HG02763 (cell line): ENCODE results near the gene VCAM1.
"Not testable (repeated sequence)": the region's sequence is repeated elsewhere in the genome, so short reads cannot be mapped to it uniquely, and the experiment has no call there.

Experiments used
- ATAC-seq: cut with Tn5 transposase; IDR thresholded peaks from one replicate; pipeline ENCODE4 v1.9.1; 2021; ENCODE audit warnings: mild to moderate bottlenecking, moderate library complexity; ENCODE audit not compliant: unreplicated experiment

The VCAM1 gene, protein sequence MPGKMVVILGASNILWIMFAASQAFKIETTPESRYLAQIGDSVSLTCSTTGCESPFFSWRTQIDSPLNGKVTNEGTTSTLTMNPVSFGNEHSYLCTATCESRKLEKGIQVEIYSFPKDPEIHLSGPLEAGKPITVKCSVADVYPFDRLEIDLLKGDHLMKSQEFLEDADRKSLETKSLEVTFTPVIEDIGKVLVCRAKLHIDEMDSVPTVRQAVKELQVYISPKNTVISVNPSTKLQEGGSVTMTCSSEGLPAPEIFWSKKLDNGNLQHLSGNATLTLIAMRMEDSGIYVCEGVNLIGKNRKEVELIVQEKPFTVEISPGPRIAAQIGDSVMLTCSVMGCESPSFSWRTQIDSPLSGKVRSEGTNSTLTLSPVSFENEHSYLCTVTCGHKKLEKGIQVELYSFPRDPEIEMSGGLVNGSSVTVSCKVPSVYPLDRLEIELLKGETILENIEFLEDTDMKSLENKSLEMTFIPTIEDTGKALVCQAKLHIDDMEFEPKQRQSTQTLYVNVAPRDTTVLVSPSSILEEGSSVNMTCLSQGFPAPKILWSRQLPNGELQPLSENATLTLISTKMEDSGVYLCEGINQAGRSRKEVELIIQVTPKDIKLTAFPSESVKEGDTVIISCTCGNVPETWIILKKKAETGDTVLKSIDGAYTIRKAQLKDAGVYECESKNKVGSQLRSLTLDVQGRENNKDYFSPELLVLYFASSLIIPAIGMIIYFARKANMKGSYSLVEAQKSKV

DNA sequence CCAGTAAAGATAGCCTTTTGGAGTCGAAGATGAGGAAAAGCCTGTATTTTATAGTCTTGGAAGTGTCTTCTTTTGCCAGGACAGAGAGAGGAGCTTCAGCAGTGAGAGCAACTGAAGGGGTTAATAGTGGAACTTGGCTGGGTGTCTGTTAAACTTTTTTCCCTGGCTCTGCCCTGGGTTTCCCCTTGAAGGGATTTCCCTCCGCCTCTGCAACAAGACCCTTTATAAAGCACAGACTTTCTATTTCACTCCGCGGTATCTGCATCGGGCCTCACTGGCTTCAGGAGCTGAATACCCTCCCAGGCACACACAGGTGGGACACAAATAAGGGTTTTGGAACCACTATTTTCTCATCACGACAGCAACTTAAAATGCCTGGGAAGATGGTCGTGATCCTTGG is at the start of gene VCAM1:
VCAM1 (plus strand) TSS at position 253 of the 400 bp plus-strand sequence; CDS start at position 372, 119 bp downstream.
- ATAC-seq: peak; percentile 72

- ATAC-seq: no peak
Measured at GRCh38 chr1:100670083-100670482, 49.5 kb upstream of the VCAM1 start.

DNA sequence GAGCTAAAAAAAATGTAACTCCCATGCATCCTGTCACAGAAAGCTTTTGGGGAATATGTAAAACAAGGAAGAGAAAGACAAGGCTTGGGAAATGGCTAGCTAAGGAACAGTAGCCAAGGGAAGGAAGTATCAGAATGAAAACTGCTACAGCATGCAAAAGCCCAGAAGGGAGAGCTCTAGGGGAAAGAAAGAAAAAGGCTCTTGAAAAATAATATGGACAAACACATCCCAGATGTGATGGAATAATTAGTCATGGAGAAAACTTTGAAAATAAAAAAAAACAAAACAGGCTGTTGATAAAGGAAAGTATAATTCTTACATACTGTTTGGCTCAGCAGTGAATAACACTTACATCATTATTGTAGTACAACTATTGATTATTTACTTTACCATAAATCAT is 47.9 kb upstream of the VCAM1 start:
- no peak for ATAC-seq

- no peak for ATAC-seq
Measured at GRCh38 chr1:100683448-100684349, 35.8 kb upstream of the VCAM1 start.

GRCh38 chr1:100699744-100700143 is 19.8 kb upstream of the VCAM1 start:
- ATAC-seq: no peak

- ATAC-seq: no peak
Measured at GRCh38 chr1:100700586-100700985, 19.0 kb upstream of the VCAM1 start.

DNA sequence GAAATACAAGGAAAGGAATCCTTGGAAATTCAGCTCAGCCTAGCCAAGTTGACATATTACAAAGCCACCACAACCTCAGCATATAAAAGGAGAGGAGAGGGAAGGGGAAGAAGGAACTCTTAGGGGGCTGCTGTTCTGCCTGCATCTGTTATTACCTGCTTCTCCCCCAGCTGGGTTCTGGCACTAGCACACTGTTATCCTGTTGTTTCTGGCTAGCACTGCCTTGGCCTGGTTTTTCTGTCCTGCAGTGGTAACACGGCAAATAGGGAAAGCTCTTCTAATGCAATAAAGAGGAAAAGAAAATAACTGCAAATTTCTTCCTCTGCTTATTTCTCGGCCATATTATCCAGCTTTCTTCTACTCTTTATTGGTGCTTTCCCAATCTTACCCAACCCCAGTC is 16.5 kb upstream of the VCAM1 start:
- ATAC-seq: no peak

- ATAC-seq: no peak
Measured at GRCh38 chr1:100703716-100704115, 15.8 kb upstream of the VCAM1 start.

DNA sequence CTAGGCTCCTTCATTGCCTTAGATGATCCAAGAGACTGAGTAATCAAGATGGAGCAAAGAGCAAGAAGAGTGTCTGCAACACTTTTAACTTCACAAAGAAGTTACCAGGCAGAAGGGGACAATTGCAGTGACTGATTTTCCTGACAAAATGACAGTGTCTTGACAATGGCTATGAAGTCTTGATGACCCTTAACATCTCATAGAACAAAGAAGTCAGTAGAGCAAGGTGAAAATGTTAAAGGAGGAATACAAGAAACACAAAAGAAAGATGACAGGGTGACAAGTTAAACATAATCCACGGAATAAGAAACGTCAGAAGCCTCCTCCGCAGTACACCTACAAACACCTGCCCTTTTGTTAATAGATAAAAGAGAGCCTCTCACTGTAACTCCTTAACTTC is 15.1 kb upstream of the VCAM1 start:
- no peak for ATAC-seq

- ATAC-seq: no peak
Measured at GRCh38 chr1:100706296-100706695, 13.2 kb upstream of the VCAM1 start.

DNA sequence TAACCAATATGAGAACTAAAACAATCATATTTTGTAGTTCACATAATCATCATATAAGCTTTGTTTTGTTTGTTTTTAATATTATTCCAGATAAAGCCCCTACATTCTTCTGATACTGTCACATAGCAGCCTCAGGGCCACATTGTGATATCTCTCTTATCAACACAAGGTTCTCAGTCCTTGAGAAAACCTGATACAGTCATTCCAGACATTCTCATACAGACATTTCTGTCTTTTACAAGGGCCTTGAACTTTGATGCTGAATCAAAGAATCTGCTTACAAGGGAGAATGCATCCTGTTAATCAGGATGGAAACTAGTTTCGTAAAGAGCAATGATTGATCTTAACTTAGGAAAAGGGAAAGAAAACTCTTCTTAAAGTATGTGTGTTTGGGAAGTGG is 12.7 kb upstream of the VCAM1 start:
- ATAC-seq: no peak

- ATAC-seq: no peak
Measured at GRCh38 chr1:100708476-100709062, 11.0 kb upstream of the VCAM1 start.

GRCh38 chr1:100710906-100711682 is 8.4 kb upstream of the VCAM1 start:
- ATAC-seq: no peak

DNA sequence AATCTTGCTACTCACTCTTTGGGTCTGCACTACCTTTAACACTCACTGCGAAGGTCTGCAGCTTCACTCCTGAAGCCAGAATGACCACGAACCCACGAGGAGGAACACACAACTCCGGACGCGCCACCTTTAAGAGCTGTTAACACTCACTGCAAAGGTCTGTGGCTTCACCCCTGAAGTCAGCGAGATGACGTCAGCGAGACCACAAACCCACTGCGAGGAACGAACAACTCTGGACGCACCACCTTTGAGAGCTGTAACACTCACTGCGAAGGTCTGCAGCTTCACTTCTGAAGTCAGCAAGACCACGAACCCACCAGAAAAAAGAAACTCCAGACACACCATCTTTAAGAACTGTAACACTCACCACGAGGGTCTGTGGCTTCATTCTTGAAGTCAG is 6.5 kb upstream of the VCAM1 start:
- ATAC-seq: not testable (repeated sequence)

GRCh38 chr1:100713626-100714025 is 5.9 kb upstream of the VCAM1 start:
- no peak for ATAC-seq

DNA sequence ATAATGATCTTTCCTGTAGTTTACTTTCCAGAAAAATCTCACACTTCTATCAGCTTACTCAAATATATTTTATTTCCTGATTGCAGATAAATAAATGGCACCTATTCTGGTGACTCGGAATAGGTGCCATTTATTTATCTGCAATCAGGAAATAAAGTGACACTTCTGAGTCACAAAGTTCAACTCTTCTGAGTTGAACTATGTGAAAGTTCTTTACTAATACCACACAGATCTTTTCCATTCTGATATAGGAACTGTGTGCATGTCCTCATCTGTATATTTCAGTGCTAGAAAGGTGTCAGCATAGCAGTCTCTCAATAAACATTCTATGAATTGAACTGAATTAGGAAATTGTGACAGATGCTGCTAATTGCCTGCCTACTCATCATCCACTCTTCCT is 4.9 kb upstream of the VCAM1 start:
- no peak for ATAC-seq

- ATAC-seq: no peak
Measured at GRCh38 chr1:100717218-100717617, 2.3 kb upstream of the VCAM1 start.

DNA sequence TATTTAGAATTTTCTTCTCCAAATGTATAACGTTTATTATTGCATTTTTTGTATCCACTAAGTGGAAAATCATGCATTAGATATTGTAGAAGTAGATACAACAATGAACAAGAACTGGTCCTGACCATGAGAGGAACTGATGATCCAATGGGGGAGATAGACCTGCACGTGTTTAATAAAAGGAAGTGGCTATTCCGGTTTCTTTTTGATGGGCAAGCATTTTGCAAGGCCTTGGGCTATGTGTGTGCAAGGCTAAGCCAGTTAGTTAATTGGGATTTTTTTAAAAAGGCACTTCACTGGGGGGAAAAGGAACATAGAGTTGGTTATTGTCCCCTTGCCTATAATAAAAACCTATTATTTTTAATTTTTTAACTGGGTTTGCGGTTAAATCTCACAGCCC is 961 bp upstream of the VCAM1 start:
- ATAC-seq: no peak

GRCh38 chr1:100720101-100720500 is 559 bp downstream of the VCAM1 start:
- no peak for ATAC-seq

- ATAC-seq: no peak
Measured at GRCh38 chr1:100720751-100721150, 1.2 kb downstream of the VCAM1 start.
